HG03469 (cell line): ENCODE measurements around the gene TRAPPC2.

Experiments
- ATAC-seq: cut with Tn5 transposase; IDR thresholded peaks from one replicate; pipeline ENCODE4 v1.9.1; 2021; ENCODE audit warnings: mild to moderate bottlenecking, moderate library complexity, moderate number of reproducible peaks; ENCODE audit not compliant: unreplicated experiment

The TRAPPC2 gene

GRCh38 chrX:13734278-13735172, at the start of gene TRAPPC2, which contains the start of gene OFD1:
Gene TRAPPC2, minus strand, starts transcription at chrX:13734620. Its CDS starts 14,657 bp downstream, at chrX:13719963.
Gene OFD1, plus strand, starts transcription at chrX:13734748. Its CDS starts 324 bp downstream, at chrX:13735072.
- ATAC-seq = peak; percentile 78

GRCh38 chrX:13780868-13781427, 46.5 kb upstream of the TRAPPC2 start:
- no peak for ATAC-seq

GRCh38 chrX:13778916-13779315, 44.5 kb upstream of the TRAPPC2 start:
- no peak for ATAC-seq

GRCh38 chrX:13776387-13776786, 42.0 kb upstream of the TRAPPC2 start:
- ATAC-seq = no peak

GRCh38 chrX:13775837-13776236, 41.4 kb upstream of the TRAPPC2 start:
- no peak for ATAC-seq

- ATAC-seq = no peak
Observed at GRCh38 chrX:13774696-13775095, 40.3 kb upstream of the TRAPPC2 start.

- no peak for ATAC-seq
Observed at GRCh38 chrX:13770013-13770535, 35.7 kb upstream of the TRAPPC2 start.

- ATAC-seq = no peak
Observed at GRCh38 chrX:13768939-13769338, 34.5 kb upstream of the TRAPPC2 start.

- no peak for ATAC-seq
Observed at GRCh38 chrX:13764765-13765164, 30.3 kb upstream of the TRAPPC2 start.

- no peak for ATAC-seq
Observed at GRCh38 chrX:13764281-13764680, 29.9 kb upstream of the TRAPPC2 start.

- ATAC-seq = no peak
Observed at GRCh38 chrX:13763489-13763888, 29.1 kb upstream of the TRAPPC2 start.

- no peak for ATAC-seq
Observed at GRCh38 chrX:13761606-13762414, 27.4 kb upstream of the TRAPPC2 start.

GRCh38 chrX:13760426-13760825, 26.0 kb upstream of the TRAPPC2 start:
- ATAC-seq = no peak

- ATAC-seq = peak; percentile 41
Observed at GRCh38 chrX:13759152-13759718, 24.8 kb upstream of the TRAPPC2 start.

- no peak for ATAC-seq
Observed at GRCh38 chrX:13756381-13756780, 22.0 kb upstream of the TRAPPC2 start.

- no peak for ATAC-seq
Observed at GRCh38 chrX:13755254-13755653, 20.8 kb upstream of the TRAPPC2 start.

- ATAC-seq = no peak
Observed at GRCh38 chrX:13754765-13755164, 20.3 kb upstream of the TRAPPC2 start.

GRCh38 chrX:13752646-13753045, 18.2 kb upstream of the TRAPPC2 start:
- ATAC-seq = peak; percentile 47

GRCh38 chrX:13752141-13752540, 17.7 kb upstream of the TRAPPC2 start:
- ATAC-seq = no peak

- ATAC-seq = no peak
Observed at GRCh38 chrX:13750812-13751211, 16.4 kb upstream of the TRAPPC2 start.

GRCh38 chrX:13750204-13750603, 15.8 kb upstream of the TRAPPC2 start:
- ATAC-seq = no peak
